T-helper 9 cell (primary cell): Measurements from ENCODE around the gene ATL2.
"Not testable (repeated sequence)": the region's sequence is repeated elsewhere in the genome, so short reads cannot be mapped to it uniquely, and the experiment has no call there.

ENCODE experiments used
- DNase-seq: peaks from one replicate; pipeline ENCODE4 v3.0.0-alpha.2; 2020

Gene ATL2

GRCh38 chr2:38387887-38388286 lies 10.8 kb upstream of the ATL2 start:
- no peak for DNase-seq

GRCh38 chr2:38386821-38387220 lies 9.7 kb upstream of the ATL2 start:
- no peak for DNase-seq

GRCh38 chr2:38386377-38386776 lies 9.3 kb upstream of the ATL2 start:
- no peak for DNase-seq

GRCh38 chr2:38384338-38384737 lies 7.3 kb upstream of the ATL2 start:
- no peak for DNase-seq

- DNase-seq = not testable (repeated sequence)
Observed at GRCh38 chr2:38383741-38384140, 6.7 kb upstream of the ATL2 start.

- no peak for DNase-seq
Observed at GRCh38 chr2:38381381-38382143, 4.5 kb upstream of the ATL2 start.

GRCh38 chr2:38380397-38381130 lies 3.5 kb upstream of the ATL2 start:
- no peak for DNase-seq

GRCh38 chr2:38376346-38377049 lies 575 bp downstream of the ATL2 start:
- peak; percentile 45 for DNase-seq

- peak; percentile 35 for DNase-seq
Observed at GRCh38 chr2:38375696-38376345, 1.3 kb downstream of the ATL2 start.

- no peak for DNase-seq
Observed at GRCh38 chr2:38374984-38375383, 2.1 kb downstream of the ATL2 start.

GRCh38 chr2:38371235-38371634 lies 5.8 kb downstream of the ATL2 start:
- DNase-seq = no peak

- DNase-seq = no peak
Observed at GRCh38 chr2:38370664-38371063, 6.4 kb downstream of the ATL2 start.

- no peak for DNase-seq
Observed at GRCh38 chr2:38362232-38362631, 14.8 kb downstream of the ATL2 start.

GRCh38 chr2:38360177-38360576 lies 16.9 kb downstream of the ATL2 start:
- DNase-seq = no peak

GRCh38 chr2:38353402-38353801 lies 23.7 kb downstream of the ATL2 start:
- no peak for DNase-seq

GRCh38 chr2:38352336-38352735 lies 24.7 kb downstream of the ATL2 start:
- no peak for DNase-seq

- no peak for DNase-seq
Observed at GRCh38 chr2:38345323-38346038, 31.6 kb downstream of the ATL2 start.

- no peak for DNase-seq
Observed at GRCh38 chr2:38344813-38345212, 32.3 kb downstream of the ATL2 start.

GRCh38 chr2:38343212-38343611 lies 33.9 kb downstream of the ATL2 start:
- no peak for DNase-seq

GRCh38 chr2:38336621-38337020 lies 40.5 kb downstream of the ATL2 start:
- DNase-seq = no peak

- no peak for DNase-seq
Observed at GRCh38 chr2:38330754-38331153, 46.3 kb downstream of the ATL2 start.

- DNase-seq = no peak
Observed at GRCh38 chr2:38327580-38327979, 49.5 kb downstream of the ATL2 start.

- DNase-seq = no peak
Observed at GRCh38 chr2:38323623-38324022, 53.5 kb downstream of the ATL2 start.
